SH-SY5Y (cell line): Measurements from ENCODE around the gene DAW1.

ENCODE experiments used
- GATA2 ChIP-seq: IDR thresholded peaks from 2 replicates; pipeline ENCODE4 v1.6.1; 2011; ENCODE audit warnings: mild to moderate bottlenecking, low read depth, low read length
- GATA3 ChIP-seq: IDR thresholded peaks from 2 replicates; pipeline ENCODE4 v1.6.1; 2011; ENCODE audit warnings: low read depth, mild to moderate bottlenecking, low read length, moderate library complexity

Gene DAW1

GRCh38 chr2:227877421-227878310 lies 6.2 kb downstream of the DAW1 start:
- no peak for TF ChIP-seq GATA3
- TF ChIP-seq GATA2 = no peak

GRCh38 chr2:227880460-227880859 lies 9.0 kb downstream of the DAW1 start:
- no peak for TF ChIP-seq GATA3
- no peak for TF ChIP-seq GATA2

- no peak for TF ChIP-seq GATA3
These were observed 10.6 kb downstream of the DAW1 start for GRCh38 chr2:227881866-227882517.

GRCh38 chr2:227884511-227884947 lies 13.1 kb downstream of the DAW1 start:
- no peak for TF ChIP-seq GATA2
- TF ChIP-seq GATA3 = no peak

- no peak for TF ChIP-seq GATA3
- TF ChIP-seq GATA2 = no peak
These were observed 14.7 kb downstream of the DAW1 start for GRCh38 chr2:227886149-227886548.

- TF ChIP-seq GATA3 (no peak), GATA2 (no peak)
These were observed 16.9 kb downstream of the DAW1 start for GRCh38 chr2:227888289-227888688.

GRCh38 chr2:227889336-227889735 lies 17.9 kb downstream of the DAW1 start:
- no peak for TF ChIP-seq GATA2
- TF ChIP-seq GATA3 = no peak

GRCh38 chr2:227890495-227891079 lies 19.2 kb downstream of the DAW1 start:
- TF ChIP-seq GATA3 (no peak), GATA2 (no peak)

GRCh38 chr2:227891673-227892072 lies 20.2 kb downstream of the DAW1 start:
- TF ChIP-seq GATA3 = no peak

GRCh38 chr2:227903381-227903780 lies 31.9 kb downstream of the DAW1 start:
- TF ChIP-seq GATA3 (no peak), GATA2 (no peak)

GRCh38 chr2:227906991-227907390 lies 35.6 kb downstream of the DAW1 start:
- no peak for TF ChIP-seq GATA2
- no peak for TF ChIP-seq GATA3

GRCh38 chr2:227908266-227909054 lies 37.0 kb downstream of the DAW1 start:
- TF ChIP-seq GATA2 (no peak), GATA3 (no peak)

GRCh38 chr2:227914362-227914761 lies 42.9 kb downstream of the DAW1 start:
- TF ChIP-seq GATA3 (no peak), GATA2 (no peak)

GRCh38 chr2:227921648-227922047 lies 50.2 kb downstream of the DAW1 start:
- TF ChIP-seq GATA3 (no peak), GATA2 (no peak)
